HG03066 (cell line): ENCODE measurements around the gene RAB11FIP4.

Experiments
- ATAC-seq: cut with Tn5 transposase; IDR thresholded peaks from one replicate; pipeline ENCODE4 v1.9.1; 2021; ENCODE audit warnings: low read depth; ENCODE audit not compliant: unreplicated experiment

The RAB11FIP4 gene

GRCh38 chr17:31517524-31517923, 126.0 kb downstream of the RAB11FIP4 start:
- no peak for ATAC-seq

- no peak for ATAC-seq
These were observed 127.0 kb downstream of the RAB11FIP4 start for GRCh38 chr17:31518478-31518877.

- ATAC-seq: no peak
These were observed 130.3 kb downstream of the RAB11FIP4 start for GRCh38 chr17:31521632-31522283.

GRCh38 chr17:31522284-31522931, 130.9 kb downstream of the RAB11FIP4 start:
- ATAC-seq: no peak

GRCh38 chr17:31522987-31523495, 131.6 kb downstream of the RAB11FIP4 start:
- ATAC-seq: no peak

GRCh38 chr17:31523862-31524730, 132.6 kb downstream of the RAB11FIP4 start:
- no peak for ATAC-seq

- ATAC-seq: no peak
These were observed 133.7 kb downstream of the RAB11FIP4 start for GRCh38 chr17:31524926-31525800.

- no peak for ATAC-seq
These were observed 134.5 kb downstream of the RAB11FIP4 start for GRCh38 chr17:31525801-31526549.

- ATAC-seq: no peak
These were observed 136.1 kb downstream of the RAB11FIP4 start for GRCh38 chr17:31527606-31528005.

- no peak for ATAC-seq
These were observed 136.9 kb downstream of the RAB11FIP4 start for GRCh38 chr17:31528291-31528874.

- no peak for ATAC-seq
These were observed 138.4 kb downstream of the RAB11FIP4 start for GRCh38 chr17:31529841-31530251.

GRCh38 chr17:31530391-31530985, 139.0 kb downstream of the RAB11FIP4 start:
- no peak for ATAC-seq

GRCh38 chr17:31531336-31531980, 140.0 kb downstream of the RAB11FIP4 start:
- ATAC-seq: no peak

GRCh38 chr17:31532081-31532480, 140.6 kb downstream of the RAB11FIP4 start:
- ATAC-seq: no peak

GRCh38 chr17:31532526-31532925, 141.1 kb downstream of the RAB11FIP4 start:
- no peak for ATAC-seq

GRCh38 chr17:31533546-31534155, 142.2 kb downstream of the RAB11FIP4 start:
- no peak for ATAC-seq

- no peak for ATAC-seq
These were observed 142.9 kb downstream of the RAB11FIP4 start for GRCh38 chr17:31534223-31534888.
